Hematopoietic multipotent progenitor cell (in vitro differentiated cells): ENCODE results near the gene KLHL14. TPM values are rescaled to one million over a fixed set of nuclear protein-coding genes. Genes with fewer than 3 reads are reported as not detected.
"Not testable (repeated sequence)": the region's sequence is repeated elsewhere in the genome, so short reads cannot be mapped to it uniquely, and the experiment has no call there.

Source experiments
- DNase-seq, 3 donors: peaks; one replicate each; pipeline ENCODE4 v3.0.0-alpha.2; 2011 to 2015; ENCODE audit warnings: low read depth in 2 of 3, low spot score in 2 of 3
- small RNA-seq: library from RNA; depleted of rRNA; stranded (forward); fragments of <200 nt; gene quantifications from one replicate; pipeline ENCODE3, GENCODE V24; 2012
- total RNA-seq: library from RNA; depleted of rRNA; stranded (reverse); fragments of >200 nt; gene quantifications from one replicate; pipeline ENCODE4 v1.2.3, GENCODE V29; 2012

Gene KLHL14
- total RNA-seq, 1 donor, result 0.27 TPM

GRCh38 chr18:32661486-32662299 is 111.1 kb downstream of the KLHL14 start:
- DNase-seq, result no peak

GRCh38 chr18:32654507-32654906 is 118.3 kb downstream of the KLHL14 start:
- DNase-seq, result not testable (repeated sequence)

DNA sequence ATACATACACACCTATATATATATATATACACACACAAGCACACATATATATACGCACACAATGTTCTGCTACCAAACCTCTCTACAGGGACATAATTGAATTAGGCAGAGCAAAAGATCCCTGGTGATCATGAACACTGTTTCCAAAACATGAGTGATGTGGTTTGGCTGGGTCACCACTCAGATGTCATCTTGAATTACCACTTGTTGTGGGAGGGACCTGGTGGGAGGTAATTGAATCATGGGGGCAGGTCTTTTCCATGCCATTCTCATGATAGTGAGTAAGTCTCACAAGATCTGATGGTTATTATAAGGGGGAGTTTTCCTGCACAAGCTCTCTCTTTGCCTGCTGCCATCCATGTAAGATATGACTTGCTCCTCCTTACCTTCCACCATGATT is 135.2 kb downstream of the KLHL14 start:
- not testable (repeated sequence) for DNase-seq

- no peak for DNase-seq
Measured at GRCh38 chr18:32637226-32637625, 135.6 kb downstream of the KLHL14 start.

DNA sequence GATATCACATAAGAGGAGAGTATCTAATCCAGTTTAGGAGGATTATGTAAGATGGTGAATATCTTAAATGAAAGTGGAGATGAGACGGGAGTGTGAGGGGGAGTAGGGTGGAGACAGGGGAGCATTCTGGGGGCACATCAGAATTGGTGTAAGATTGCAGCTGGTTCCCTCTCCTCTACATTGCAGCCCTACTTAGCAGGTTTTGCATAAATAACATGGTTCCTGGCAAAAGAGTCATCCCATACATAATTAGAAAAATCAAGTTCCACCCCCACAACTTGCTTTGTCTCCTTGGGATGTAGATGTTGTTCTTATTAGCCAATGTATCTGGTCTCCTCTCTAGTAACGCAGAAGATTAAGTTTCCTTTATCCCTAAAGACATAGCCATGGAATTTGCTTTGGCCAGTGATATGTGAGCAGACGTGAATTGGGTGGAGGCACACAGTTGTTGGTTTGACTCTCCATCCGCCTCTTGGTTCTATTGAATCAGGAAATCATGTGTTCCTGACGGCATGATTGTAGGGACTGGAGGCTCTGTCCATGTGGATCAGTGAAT is 137.9 kb downstream of the KLHL14 start:
- no peak for DNase-seq

DNA sequence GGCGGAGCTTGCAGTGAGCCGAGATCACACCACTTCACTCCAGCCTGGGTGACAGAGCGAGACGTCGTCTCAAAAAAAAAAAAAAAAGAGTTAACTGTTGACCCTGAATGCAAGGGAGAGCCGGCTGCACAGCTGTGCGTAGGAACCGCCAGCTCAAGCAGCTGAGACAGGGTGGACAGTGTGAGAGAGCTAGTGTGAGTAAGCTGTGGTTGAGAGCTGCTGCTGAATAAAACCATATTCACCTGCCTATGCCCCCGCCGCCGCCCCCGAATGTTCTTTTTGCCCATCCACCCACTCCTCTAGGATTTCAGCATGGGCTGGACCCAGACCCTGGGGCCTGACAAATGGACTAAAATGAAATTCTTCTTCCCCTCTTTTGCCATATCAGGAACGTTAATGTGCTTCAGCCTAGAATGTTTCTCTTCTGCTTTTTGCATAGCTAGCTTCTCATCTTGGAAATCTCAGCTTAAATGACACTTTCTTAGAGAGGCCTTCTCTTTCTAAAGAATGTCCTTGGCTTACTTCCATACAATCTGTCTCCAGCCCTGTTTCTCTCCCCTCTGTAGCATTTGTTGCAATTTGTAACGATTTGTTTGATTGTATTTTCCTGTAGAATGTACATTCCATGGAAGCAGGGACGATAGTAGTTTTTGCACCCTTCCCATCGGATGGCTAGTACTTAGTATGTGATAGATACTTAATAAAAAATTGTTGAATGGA is 142.7 kb downstream of the KLHL14 start:
- no peak for DNase-seq

- no peak for DNase-seq
Measured at GRCh38 chr18:32629292-32629691, 143.5 kb downstream of the KLHL14 start.

DNA sequence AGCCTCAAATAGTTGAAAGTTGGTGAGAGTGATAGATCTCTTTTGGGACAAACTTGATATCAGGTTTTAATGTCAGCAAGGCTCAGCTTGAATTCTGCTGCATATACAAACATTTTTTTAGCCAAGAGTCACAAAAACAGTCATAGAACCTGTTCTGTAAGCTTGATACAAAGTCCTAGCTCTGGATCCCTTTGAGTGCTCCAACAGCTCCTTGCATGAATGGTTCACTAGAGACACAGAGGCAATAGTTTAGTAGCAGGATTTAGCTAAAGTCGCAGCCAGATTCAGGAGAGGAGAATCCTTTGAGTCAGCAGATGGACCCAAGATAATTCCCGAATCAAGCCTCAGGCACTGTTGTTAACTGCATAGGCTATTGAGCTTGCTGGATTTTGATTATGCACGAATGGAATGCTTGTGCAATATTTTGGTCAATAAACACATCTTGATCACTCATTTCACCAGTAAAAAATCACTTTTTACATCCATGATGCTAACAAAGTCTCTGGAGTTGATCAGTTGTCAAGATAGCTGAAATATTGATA is 148.6 kb downstream of the KLHL14 start:
- DNase-seq, result no peak

DNA sequence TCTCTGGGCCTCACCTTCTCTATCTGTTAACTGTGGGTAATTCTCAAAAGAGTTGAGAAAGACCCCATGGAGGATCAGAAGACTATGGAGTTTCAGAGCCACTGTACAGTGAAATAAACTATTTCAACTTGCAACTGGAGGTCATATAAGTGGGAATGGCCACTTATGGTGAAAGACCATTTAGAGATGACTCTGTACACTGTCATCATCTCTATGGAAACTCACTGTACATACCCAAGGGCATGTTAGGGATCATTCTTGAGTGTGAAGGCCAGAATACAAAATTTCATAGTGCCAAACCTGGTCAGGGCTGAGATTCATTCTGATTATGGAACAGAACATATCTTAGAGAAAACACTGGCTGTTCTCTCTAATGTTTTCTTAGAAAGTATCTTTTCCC is 149.3 kb downstream of the KLHL14 start:
- DNase-seq, result no peak

Small RNA genes within 50 kb of the gene (small RNA-seq; reads per million reads assigned to genes)
- gene AC012123.2, result not detected
